Trophoblast cell (in vitro differentiated cells and primary cell): ENCODE data around the gene DEFB124.

Source experiments
- DNase-seq, 2 donors: peaks; one replicate each; pipeline ENCODE4 v3.0.0-alpha.2; 2016
- H2AFZ ChIP-seq: 2 replicates; pipeline ENCODE4 v1.6.1; 2013; ENCODE audit warnings: low read length, moderate library complexity, mild to moderate bottlenecking; ENCODE audit not compliant: insufficient read depth, poor library complexity
- H2AK5ac ChIP-seq: 2 replicates; pipeline ENCODE4 v1.6.1; 2013; ENCODE audit warnings: mild to moderate bottlenecking, low read length
- H2BK120ac ChIP-seq: 2 replicates; pipeline ENCODE4 v1.6.1; 2013; ENCODE audit warnings: low read length, mild to moderate bottlenecking, moderate library complexity; ENCODE audit not compliant: insufficient read depth, poor library complexity
- H2BK12ac ChIP-seq: 2 replicates; pipeline ENCODE4 v1.6.1; 2013; ENCODE audit warnings: mild to moderate bottlenecking, low read length, moderate library complexity
- H2BK5ac ChIP-seq: 2 replicates; pipeline ENCODE4 v1.6.1; 2013; ENCODE audit warnings: low read length, low read depth, moderate library complexity, mild to moderate bottlenecking; ENCODE audit not compliant: poor library complexity
- H3K14ac ChIP-seq: 2 replicates; pipeline ENCODE4 v1.6.1; 2013; ENCODE audit warnings: mild to moderate bottlenecking, low read length
- H3K18ac ChIP-seq: 2 replicates; pipeline ENCODE4 v1.6.1; 2013; ENCODE audit warnings: mild to moderate bottlenecking, low read length
- H3K23ac ChIP-seq: 2 replicates; pipeline ENCODE4 v1.6.1; 2013; ENCODE audit warnings: low read length
- H3K27ac ChIP-seq: 2 replicates; pipeline ENCODE4 v1.5.1; 2013; ENCODE audit warnings: low read depth, mild to moderate bottlenecking, inconsistent platforms, low read length, moderate library complexity
- H3K27me3 ChIP-seq: 2 replicates; pipeline ENCODE4 v1.6.1; 2013; ENCODE audit warnings: inconsistent platforms, mild to moderate bottlenecking, low read length, moderate library complexity; ENCODE audit not compliant: insufficient read depth
- H3K36me3 ChIP-seq, 2 experiments: 1 replicate in 1 of 2; 2 replicates in 1 of 2; pipeline ENCODE4 v1.6.1; 2013; ENCODE audit warnings: low read length in 2 of 2, mild to moderate bottlenecking in 2 of 2, moderate library complexity in 1 of 2; ENCODE audit not compliant: insufficient read depth in 2 of 2, control insufficient read depth in 1 of 2
- H3K4ac ChIP-seq: 2 replicates; pipeline ENCODE4 v1.6.1; 2013; ENCODE audit warnings: low read depth, mild to moderate bottlenecking, low read length, moderate library complexity
- H3K4me1 ChIP-seq, 2 experiments: 1 replicate in 1 of 2; 2 replicates in 1 of 2; pipeline ENCODE4 v1.6.1; 2013; ENCODE audit warnings: low read length in 2 of 2, mild to moderate bottlenecking in 2 of 2, moderate library complexity in 1 of 2; ENCODE audit not compliant: insufficient read depth in 2 of 2, control insufficient read depth in 1 of 2
- H3K4me2 ChIP-seq: 2 replicates; pipeline ENCODE4 v1.6.1; 2013; ENCODE audit warnings: inconsistent platforms, mild to moderate bottlenecking, low read length, moderate library complexity
- H3K4me3 ChIP-seq: 2 replicates; pipeline ENCODE4 v1.5.1; 2013; ENCODE audit warnings: mild to moderate bottlenecking, low read depth, low read length, inconsistent platforms
- H3K79me1 ChIP-seq: one replicate; pipeline ENCODE4 v1.6.1; 2013; ENCODE audit warnings: low read length
- H3K79me2 ChIP-seq: 2 replicates; pipeline ENCODE4 v1.6.1; 2013; ENCODE audit warnings: low read length, mild to moderate bottlenecking; ENCODE audit not compliant: control insufficient read depth, insufficient read depth, poor library complexity
- H3K9ac ChIP-seq: 2 replicates; pipeline ENCODE4 v1.6.1; 2013; ENCODE audit warnings: mild to moderate bottlenecking, low read length
- H3K9me3 ChIP-seq: 2 replicates; pipeline ENCODE4 v1.6.1; 2013; ENCODE audit warnings: low read depth, mild to moderate bottlenecking, control low read depth, inconsistent platforms, low read length; ENCODE audit not compliant: insufficient read depth
- H4K12ac ChIP-seq: 2 replicates; pipeline ENCODE4 v1.6.1; 2013; ENCODE audit warnings: low read depth, mild to moderate bottlenecking, low read length, moderate library complexity
- H4K8ac ChIP-seq: 2 replicates; pipeline ENCODE4 v1.6.1; 2013; ENCODE audit warnings: low read depth, mild to moderate bottlenecking, low read length, moderate library complexity
- H4K91ac ChIP-seq: one replicate; pipeline ENCODE4 v1.6.1; 2013; ENCODE audit warnings: low read depth, mild to moderate bottlenecking, low read length, moderate library complexity
- WGBS: extraction: QIAGEN DNeasy Blood & Tissue Kit; methylation state at CpG from one replicate; pipeline ENCODE4 v1.1.7; 2013; ENCODE audit warnings: missing lambda C conversion rate; ENCODE audit not compliant: insufficient read length, insufficient coverage; ENCODE audit errors: extremely low coverage; 5-methylcytosine and 5-hydroxymethylcytosine counted together

Gene DEFB124

DNA sequence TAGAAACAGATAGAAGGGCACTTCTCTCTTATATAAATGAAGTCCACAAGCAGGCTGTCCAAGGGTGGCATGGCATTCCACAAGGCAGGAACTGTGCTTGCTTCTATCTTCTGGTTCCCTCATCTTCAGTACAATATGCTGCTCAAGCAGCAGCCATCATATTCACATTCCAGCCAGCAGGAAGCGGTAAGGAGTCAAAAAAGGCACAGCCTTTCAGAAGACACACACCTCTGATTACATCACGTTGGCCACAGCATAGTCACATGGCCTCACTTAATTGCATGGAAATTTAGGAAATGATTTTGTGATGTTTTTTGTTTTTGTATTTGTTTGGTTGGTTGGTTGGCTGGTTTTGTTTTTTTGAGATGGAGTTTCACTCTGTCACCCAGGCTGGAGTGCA is 19.2 kb upstream of the DEFB124 start:
- Histone ChIP-seq H3K79me2 (no peaks in the 10 kb centered on the region), H3K23ac (no peak overlapping the region), H3K4ac (no peak overlapping the region), H2AK5ac (no peak overlapping the region), H4K12ac (no peak overlapping the region), H4K91ac (no peak overlapping the region), H2BK120ac (no peak overlapping the region), H3K27ac (no peak overlapping the region), H3K4me3 (no peak overlapping the region), H2BK5ac (no peak overlapping the region), H4K8ac (no peak overlapping the region), H3K4me2 (no peak overlapping the region), H2BK12ac (no peak overlapping the region), H3K79me1 (no peaks in the 10 kb centered on the region), H3K9me3 (peaks cover 16% of the 10 kb centered on the region), H3K4me1 (no peaks in the 10 kb centered on the region), H3K14ac (no peak overlapping the region), H2AFZ (no peak overlapping the region), H3K27me3 (no peaks in the 10 kb centered on the region), H3K9ac (no peak overlapping the region), H3K18ac (no peak overlapping the region), H3K36me3 (no peaks in the 10 kb centered on the region)
- DNase-seq = peak; percentile 66 to 85
- WGBS = no CpG with 5 or more reads among the region's 2 CpGs

GRCh38 chr20:31490752-31491151 is 15.8 kb upstream of the DEFB124 start:
- Histone ChIP-seq H3K4ac (no peak overlapping the region), H3K79me2 (no peaks in the 10 kb centered on the region), H4K12ac (no peak overlapping the region), H3K9ac (no peak overlapping the region), H3K9me3 (peaks cover 10% of the 10 kb centered on the region), H3K27me3 (no peaks in the 10 kb centered on the region), H2BK12ac (no peak overlapping the region), H2BK5ac (no peak overlapping the region), H3K79me1 (no peaks in the 10 kb centered on the region), H4K91ac (no peak overlapping the region), H3K4me3 (no peak overlapping the region), H3K14ac (no peak overlapping the region), H4K8ac (no peak overlapping the region), H3K27ac (no peak overlapping the region), H3K36me3 (no peaks in the 10 kb centered on the region), H3K23ac (no peak overlapping the region), H3K18ac (no peak overlapping the region), H3K4me2 (no peak overlapping the region), H2BK120ac (no peak overlapping the region), H2AFZ (no peak overlapping the region), H2AK5ac (no peak overlapping the region), H3K4me1 (no peaks in the 10 kb centered on the region)
- DNase-seq = no peak
- WGBS = no CpG with 5 or more reads among the region's 3 CpGs

DNA sequence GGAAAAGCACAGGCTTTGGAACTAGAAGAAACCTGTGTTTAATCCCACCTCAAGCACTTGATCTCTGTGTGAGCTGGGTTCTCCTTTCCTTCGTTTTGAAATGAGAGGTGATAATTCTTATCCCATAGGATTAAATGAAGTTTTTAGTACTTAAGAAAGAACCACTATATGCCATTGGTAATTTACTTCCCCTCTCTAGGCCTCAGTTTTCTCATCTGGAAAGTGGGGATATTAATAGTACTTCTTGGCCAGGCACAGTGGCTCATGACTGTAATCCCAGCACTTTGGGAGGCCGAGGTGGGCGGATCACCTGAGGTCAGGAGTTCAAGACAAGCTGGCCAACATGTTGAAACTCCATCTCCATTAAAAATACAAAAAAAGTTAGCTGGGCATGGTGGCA is 14.2 kb upstream of the DEFB124 start:
- no peaks in the 10 kb centered on the region for H3K27me3 ChIP-seq
- WGBS = no CpG with 5 or more reads among the region's 3 CpGs
- no peak overlapping the region for H3K4me3 ChIP-seq
- H3K79me1 ChIP-seq = no peaks in the 10 kb centered on the region
- no peaks in the 10 kb centered on the region for H3K4me1 ChIP-seq
- H2AFZ ChIP-seq = no peak overlapping the region
- H3K4ac ChIP-seq = no peak overlapping the region
- peaks cover 22% of the 10 kb centered on the region for H3K9me3 ChIP-seq
- H2BK5ac ChIP-seq = no peak overlapping the region
- H3K23ac ChIP-seq = no peak overlapping the region
- no peak overlapping the region for H3K4me2 ChIP-seq
- no peak overlapping the region for H3K27ac ChIP-seq
- H3K79me2 ChIP-seq = no peaks in the 10 kb centered on the region
- H3K18ac ChIP-seq = no peak overlapping the region
- H4K91ac ChIP-seq = no peak overlapping the region
- H2BK12ac ChIP-seq = no peak overlapping the region
- no peak overlapping the region for H2AK5ac ChIP-seq
- no peak overlapping the region for H2BK120ac ChIP-seq
- H3K9ac ChIP-seq = no peak overlapping the region
- DNase-seq = no peak
- no peak overlapping the region for H3K14ac ChIP-seq
- no peak overlapping the region for H4K8ac ChIP-seq
- no peaks in the 10 kb centered on the region for H3K36me3 ChIP-seq
- no peak overlapping the region for H4K12ac ChIP-seq

- H3K27ac ChIP-seq = no peak overlapping the region
- peaks cover 26% of the 10 kb centered on the region for H3K9me3 ChIP-seq
- no peaks in the 10 kb centered on the region for H3K79me1 ChIP-seq
- H3K4me1 ChIP-seq = no peaks in the 10 kb centered on the region
- H2BK5ac ChIP-seq = no peak overlapping the region
- no peak overlapping the region for H3K18ac ChIP-seq
- no peak overlapping the region for H3K4ac ChIP-seq
- no peaks in the 10 kb centered on the region for H3K79me2 ChIP-seq
- no peak overlapping the region for H3K9ac ChIP-seq
- H3K14ac ChIP-seq = no peak overlapping the region
- H4K12ac ChIP-seq = no peak overlapping the region
- H3K27me3 ChIP-seq = no peaks in the 10 kb centered on the region
- H3K36me3 ChIP-seq = no peaks in the 10 kb centered on the region
- WGBS = no CpG with 5 or more reads among the region's 2 CpGs
- H2AFZ ChIP-seq = no peak overlapping the region
- no peak overlapping the region for H3K23ac ChIP-seq
- H2BK12ac ChIP-seq = no peak overlapping the region
- DNase-seq = no peak
- no peak overlapping the region for H4K8ac ChIP-seq
- H2BK120ac ChIP-seq = no peak overlapping the region
- no peak overlapping the region for H3K4me2 ChIP-seq
- no peak overlapping the region for H3K4me3 ChIP-seq
- no peak overlapping the region for H2AK5ac ChIP-seq
- H4K91ac ChIP-seq = no peak overlapping the region
These were observed 13.2 kb upstream of the DEFB124 start for GRCh38 chr20:31488115-31488514.
